ENCODE results near the gene POU5F1.

The POU5F1 gene

GRCh38 chr6:31114541-31114878 lies 56.0 kb downstream of the POU5F1 start, which contains the start of gene PSORS1C1:
TSS of gene PSORS1C1 (plus strand) at chr6:31114800. CDS start at chr6:31129633, 14,833 bp downstream.
- DNase-seq (ENCODE audit: low read depth) = no peak

All from stimulated activated CD4-positive, alpha-beta T cell treated with anti-CD3 and anti-CD28 coated beads, Interleukin-2, amount 100 ng/mL, for 4 hours (primary cell).